ENCODE data around the gene AFF3. TPM values are rescaled to one million over a fixed set of nuclear protein-coding genes. Genes with fewer than 3 reads are reported as not detected.
"Not testable (repeated sequence)": the region's sequence is repeated elsewhere in the genome, so short reads cannot be mapped to it uniquely, and the experiment has no call there.

AFF3 gene
- total and polyA plus RNA-seq, 2 of the 13 experiments (the other 11 are each of a cell fraction or from before 2014, with no cell fraction given) = not detected

DNA sequence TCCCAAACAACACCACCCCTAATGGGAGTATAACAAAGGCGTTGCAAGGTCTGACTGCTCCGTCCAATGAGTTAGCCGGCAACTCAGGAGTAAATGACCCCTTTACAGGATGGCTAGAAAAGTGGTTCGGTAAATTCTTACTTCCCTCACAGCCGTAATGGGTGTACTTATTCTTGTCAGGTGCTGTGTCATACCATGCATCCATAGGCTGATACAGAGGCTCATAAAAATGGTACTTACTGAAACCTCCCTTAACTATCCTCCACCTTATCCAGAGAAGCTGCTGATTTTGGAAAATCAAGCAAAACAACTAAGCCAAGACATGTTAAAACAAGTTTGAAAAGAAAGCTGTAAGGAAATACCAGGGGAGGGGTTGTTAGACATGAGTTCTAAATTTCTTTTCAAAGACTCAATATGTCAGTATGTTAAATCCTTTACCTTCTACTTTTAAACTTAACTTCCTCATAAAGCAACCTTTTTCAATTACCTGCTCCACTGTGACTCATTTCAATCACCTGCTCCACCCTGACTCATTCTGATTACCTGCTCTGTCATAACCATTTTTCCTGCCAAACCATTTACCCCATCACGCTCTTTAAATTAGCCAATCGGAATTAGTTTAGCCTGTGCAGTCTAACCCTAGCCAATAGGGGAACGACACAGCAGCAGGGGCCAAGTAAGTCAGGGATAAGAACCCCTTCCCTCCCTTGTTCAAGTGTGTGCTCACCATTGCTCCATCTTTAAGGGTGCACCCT, 638.6 kb downstream of the AFF3 start:
- H3K9me3 ChIP-seq (ENCODE audit: low read length); H3K4me1 ChIP-seq (ENCODE audit: insufficient read depth, low read length); FAIRE-seq; H3K4me2 ChIP-seq (ENCODE audit: low read depth, low read length); H3K79me2 ChIP-seq (ENCODE audit: insufficient read depth, low read length); intact Hi-C loops (cut with micrococcal nuclease; ENCODE audit: unreplicated experiment); BruUV-seq (replicated peaks); in situ Hi-C loops (cut with HindIII; ENCODE audit: extremely low pct_ligation_motif_present, low pct_unique_long_range_greater_than_20kb); H4K20me1 ChIP-seq (ENCODE audit: insufficient read depth, low read length); H3K36me3 ChIP-seq (replicated peaks in 1 of 2; ENCODE audit: control insufficient read depth in 1 of 2, insufficient read depth in 2 of 2, low read length in 2 of 2); ATAC-seq; H3K9ac ChIP-seq (ENCODE audit: insufficient read depth, low read depth, low read length); CTCF ChIA-PET (ENCODE audit: low intra/inter-chr PET ratio, low total read pairs); H2AFZ ChIP-seq (ENCODE audit: low read length); DNase-seq (ENCODE audit: low spot score); POLR2A ChIA-PET; H3K4me3 ChIP-seq (replicated peaks in 1 of 3; ENCODE audit: insufficient read depth in 1 of 3, low read depth in 2 of 3, low read length in 3 of 3); H3K27ac ChIP-seq (ENCODE audit: extremely low read length, insufficient read depth, low read length): not testable (repeated sequence)
- peaks cover 1 to 21% of the 10 kb centered on the region in 2 experiments; a peak in 3 of 5 replicates for H3K27me3 ChIP-seq (ENCODE audit: control insufficient read depth in 1 of 2, insufficient read depth in 2 of 2, low read length in 2 of 2)
- WGBS (ENCODE audit: low lambda C conversion rate) = 48% methylated on average over 8 of the region's 8 CpGs

DNA sequence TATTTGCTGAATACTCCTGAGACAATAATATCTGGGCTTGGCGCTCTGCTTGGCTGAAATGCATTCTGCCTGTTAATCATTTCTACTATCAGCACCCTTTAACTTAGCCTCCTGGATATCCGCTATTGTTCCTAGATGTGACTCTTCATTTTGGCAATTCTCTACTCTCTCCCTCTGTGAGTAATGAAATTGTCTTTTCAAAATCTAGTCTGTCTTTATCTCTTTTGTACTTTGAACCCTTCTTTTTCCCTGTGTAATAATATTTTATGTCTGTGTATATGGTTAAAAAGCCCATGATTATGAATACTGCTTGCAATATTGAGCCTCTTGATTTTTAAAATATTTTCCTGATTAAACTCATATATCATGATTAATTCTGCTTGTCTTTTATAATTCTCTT, 646.4 kb downstream of the AFF3 start:
- ATAC-seq (no peak), DNase-seq (ENCODE audit: low spot score) (no peak), FAIRE-seq (no peak)
- no TSS peak for BruUV-seq (replicated peaks)
- intact Hi-C loops (cut with micrococcal nuclease; ENCODE audit: unreplicated experiment) (loop anchor here (10.0 kb wide), 1 partner anchor 311 kb away; the partner anchor contains the start of genes MITD1 and MRPL30), in situ Hi-C loops (cut with HindIII; ENCODE audit: extremely low pct_ligation_motif_present, low pct_unique_long_range_greater_than_20kb) (no loop called here)
- Histone ChIP-seq H3K79me2 (ENCODE audit: insufficient read depth, low read length) (no peaks in the 10 kb centered on the region), H3K36me3 (replicated peaks in 1 of 2; ENCODE audit: control insufficient read depth in 1 of 2, insufficient read depth in 2 of 2, low read length in 2 of 2) (no peaks in the 10 kb centered on the region), H3K4me2 (ENCODE audit: low read depth, low read length) (no peak overlapping the region), H3K27ac (ENCODE audit: extremely low read length, insufficient read depth, low read length) (no peak overlapping the region), H3K9me3 (ENCODE audit: low read length) (no peaks in the 10 kb centered on the region), H3K27me3 (ENCODE audit: control insufficient read depth in 1 of 2, insufficient read depth in 2 of 2, low read length in 2 of 2) (peaks cover 0 to 33% of the 10 kb centered on the region in 2 experiments; a peak in 4 of 5 replicates), H2AFZ (ENCODE audit: low read length) (no peak overlapping the region), H3K4me1 (ENCODE audit: insufficient read depth, low read length) (peaks cover 20% of the 10 kb centered on the region), H4K20me1 (ENCODE audit: insufficient read depth, low read length) (no peaks in the 10 kb centered on the region), H3K9ac (ENCODE audit: insufficient read depth, low read depth, low read length) (no peak overlapping the region), H3K4me3 (replicated peaks in 1 of 3; ENCODE audit: insufficient read depth in 1 of 3, low read depth in 2 of 3, low read length in 3 of 3) (no peak overlapping the region)
- TF ChIP-seq ZNF777 (CRISPR knock-in tag; IDR thresholded peaks at IDR 0.05) (no peak), ZNF567 (CRISPR knock-in tag; IDR thresholded peaks at IDR 0.05; ENCODE audit: borderline replicate concordance) (no peak)
- ChIA-PET POLR2A (no interaction called here), CTCF (ENCODE audit: low intra/inter-chr PET ratio, low total read pairs) (no interaction called here)
- 3% methylated on average over 2 of the region's 2 CpGs for WGBS (ENCODE audit: low lambda C conversion rate)

Other genes with a start within 250 kb of the AFF3 start
- not detected in 2 replicates for gene LONRF2, start 179.9 kb upstream of the AFF3 start, total RNA-seq (2016; rRNA removed; fragmentation: Illumina TruSeq; extraction: Trizol)
- gene LONRF2, start 179.9 kb upstream of the AFF3 start, polyA plus RNA-seq (2011; rRNA removed) = 0.01 TPM in 1 of 2 replicates, not detected in the other

Data from HepG2 (cell line).